HEK293T (cell line): ENCODE measurements around the gene NUBPL.

Experiments
- BHLHE40 ChIP-seq: fragments of 450-650 bp; IDR thresholded peaks from 2 replicates; pipeline ENCODE4 v1.6.1; 2016; ENCODE audit warnings: mild to moderate bottlenecking, moderate library complexity, borderline replicate concordance
- CTBP1 ChIP-seq: fragments of 450-650 bp; IDR thresholded peaks from 2 replicates; pipeline ENCODE4 v1.6.1; 2016; ENCODE audit warnings: borderline replicate concordance
- ELF4 ChIP-seq: fragments of 450-650 bp; IDR thresholded peaks from 2 replicates; pipeline ENCODE4 v1.6.1; 2017; ENCODE audit warnings: antibody characterized with exemption
- FOXM1 ChIP-seq: fragments of 450-650 bp; IDR thresholded peaks from 2 replicates; pipeline ENCODE4 v1.6.1; 2017; ENCODE audit warnings: mild to moderate bottlenecking, borderline replicate concordance
- HDGF ChIP-seq: fragments of 450-650 bp; IDR thresholded peaks from 2 replicates; pipeline ENCODE4 v1.6.1; 2017; ENCODE audit warnings: antibody characterized with exemption, borderline replicate concordance
- L3MBTL2 ChIP-seq: fragments of 450-650 bp; conservative IDR thresholded peaks from 2 replicates; pipeline ENCODE4 v1.6.1; 2016; ENCODE audit warnings: mild to moderate bottlenecking
- NFRKB ChIP-seq: fragments of 450-650 bp; IDR thresholded peaks from 2 replicates; pipeline ENCODE4 v1.6.1; 2016; ENCODE audit warnings: mild to moderate bottlenecking, moderate library complexity
- PKNOX1 ChIP-seq: fragments of 450-650 bp; IDR thresholded peaks from 2 replicates; pipeline ENCODE4 v1.6.1; 2016
- SP1 ChIP-seq: fragments of 450-650 bp; IDR thresholded peaks from 2 replicates; pipeline ENCODE4 v1.6.1; 2017
- ZNF384 ChIP-seq: fragments of 450-650 bp; IDR thresholded peaks from 2 replicates; pipeline ENCODE4 v1.6.1; 2016

- TF ChIP-seq PKNOX1 = no peak
- TF ChIP-seq FOXM1 = no peak
- TF ChIP-seq BHLHE40 = no peak
- no peak for TF ChIP-seq NFRKB
- TF ChIP-seq ELF4 = no peak
- TF ChIP-seq CTBP1 = no peak
- TF ChIP-seq HDGF = no peak
- TF ChIP-seq SP1 = no peak
- TF ChIP-seq L3MBTL2 = no peak
- TF ChIP-seq ZNF384 = no peak
Measured at GRCh38 chr14:31894351-31894750, 333.1 kb downstream of the NUBPL start.
